PFSK-1 (cell line): ENCODE results near the gene NFIC.

Source experiments
- FOXP2 ChIP-seq: optimal IDR thresholded peaks from 2 replicates; pipeline ENCODE3; 2011; ENCODE audit warnings: borderline replicate concordance, control low read depth, inconsistent platforms; ENCODE audit not compliant: insufficient read depth; ENCODE audit errors: extremely low read length, extremely low read depth
- REST ChIP-seq, 2 experiments: IDR thresholded peaks; 2 replicates each; pipeline versions ENCODE4 v1.6.1 to v1.8.0; 2011 to 2012; ENCODE audit warnings: low read depth in 2 of 2, low read length in 2 of 2, control low read depth in 1 of 2, inconsistent platforms in 1 of 2, mild to moderate bottlenecking in 1 of 2, moderate library complexity in 1 of 2; ENCODE audit not compliant: insufficient read depth in 1 of 2
- TAF1 ChIP-seq: IDR thresholded peaks from 2 replicates; pipeline ENCODE4 v1.6.1; 2012; ENCODE audit warnings: low read length, control low read depth, borderline replicate concordance; ENCODE audit not compliant: insufficient read depth

GRCh38 chr19:3338541-3339181 lies 27.7 kb upstream of the NFIC start:
- TF ChIP-seq REST (IDR thresholded peaks at IDR 0.05; ENCODE audit: insufficient read depth in 1 of 2, low read depth in 2 of 2, low read length in 2 of 2) = no peak
- TF ChIP-seq FOXP2 = no peak
- no peak for TF ChIP-seq TAF1
